CD4-positive, CD25-positive, alpha-beta regulatory T cell (primary cell): ENCODE measurements around the gene PPP1R12B. TPM values are rescaled to one million over a fixed set of nuclear protein-coding genes. Genes with fewer than 3 reads are reported as not detected.
"Not testable (repeated sequence)": the region's sequence is repeated elsewhere in the genome, so short reads cannot be mapped to it uniquely, and the experiment has no call there.

Experiments used
- ATAC-seq, 2 donors: fragments of 150-1000 bp; cut with Tn5 transposase; one replicate each; pipeline ENCODE4 v1.10.0; 2021; ENCODE audit warnings: low read depth in 2 of 2, moderate number of reproducible peaks in 2 of 2, moderate library complexity in 1 of 2
- DNase-seq, 3 donors: peaks; one replicate each; pipeline versions ENCODE4 v3.0.0 to v3.0.0-alpha.2; 2012 to 2022; ENCODE audit warnings: mixed read lengths in 1 of 3
- H3K27ac ChIP-seq: one replicate; pipeline ENCODE4 v1.7.0; 2013; ENCODE audit warnings: mild to moderate bottlenecking, low read length; ENCODE audit not compliant: insufficient read depth, poor library complexity, severe bottlenecking
- H3K27me3 ChIP-seq: one replicate; pipeline ENCODE4 v1.7.0; 2013; ENCODE audit warnings: low read length; ENCODE audit not compliant: control insufficient read depth, insufficient read depth
- H3K36me3 ChIP-seq: one replicate; pipeline ENCODE4 v1.7.0; 2013; ENCODE audit warnings: mild to moderate bottlenecking, low read length, moderate library complexity; ENCODE audit not compliant: control insufficient read depth, insufficient read depth
- H3K4me1 ChIP-seq: 2 replicates; pipeline ENCODE4 v1.7.0; 2013; ENCODE audit warnings: mild to moderate bottlenecking, low read length; ENCODE audit not compliant: insufficient read depth, control insufficient read depth, poor library complexity, severe bottlenecking
- H3K4me3 ChIP-seq: one replicate; pipeline ENCODE4 v1.7.0; 2013; ENCODE audit warnings: low read depth, mild to moderate bottlenecking, low read length, moderate library complexity
- H3K9me3 ChIP-seq, 2 experiments: 1 replicate in 1 of 2; 2 replicates in 1 of 2; pipeline ENCODE4 v1.7.0; 2013; ENCODE audit warnings: low read length in 2 of 2, mild to moderate bottlenecking in 1 of 2, moderate library complexity in 1 of 2; ENCODE audit not compliant: control insufficient read depth in 2 of 2
- H3K27ac Mint-ChIP-seq, 3 donors: one replicate each; pipeline ENCODE4 v1.8.0; 2020 to 2022; ENCODE audit warnings: mild to moderate bottlenecking in 3 of 3, mixed read lengths in 3 of 3, moderate library complexity in 2 of 3
- H3K27me3 Mint-ChIP-seq: one replicate; pipeline ENCODE4 v1.8.0; 2022; ENCODE audit warnings: mild to moderate bottlenecking, mixed read lengths
- H3K36me3 Mint-ChIP-seq: one replicate; pipeline ENCODE4 v1.8.0; 2020; ENCODE audit warnings: mixed read lengths
- H3K4me1 Mint-ChIP-seq, 4 donors: one replicate each; pipeline ENCODE4 v1.8.0; 2020 to 2022; ENCODE audit warnings: mixed read lengths in 4 of 4, mild to moderate bottlenecking in 1 of 4
- H3K4me3 Mint-ChIP-seq, 4 donors: one replicate each; pipeline ENCODE4 v1.8.0; 2020 to 2022; ENCODE audit warnings: mild to moderate bottlenecking in 4 of 4, mixed read lengths in 4 of 4, moderate library complexity in 3 of 4
- H3K9me3 Mint-ChIP-seq, 7 donors: one replicate each; pipeline ENCODE4 v1.8.0; 2020 to 2022; ENCODE audit warnings: mixed read lengths in 7 of 7, mild to moderate bottlenecking in 3 of 7, moderate library complexity in 2 of 7
- polyA plus RNA-seq, 4 donors: library from polyadenylated mRNA; unstranded; fragments of 300-500 nt; fragmentation: Illumina TruSeq; gene quantifications; one replicate each; pipeline ENCODE4 v1.2.3, GENCODE V29; 2021
- total RNA-seq: library from RNA; stranded (reverse); gene quantifications from one replicate; pipeline ENCODE4 v1.2.3, GENCODE V29; 2022

The PPP1R12B gene
- total and polyA plus RNA-seq, 5 donors from 2014 or later, result 3.8 to 32.5 (median 4.2) TPM

DNA sequence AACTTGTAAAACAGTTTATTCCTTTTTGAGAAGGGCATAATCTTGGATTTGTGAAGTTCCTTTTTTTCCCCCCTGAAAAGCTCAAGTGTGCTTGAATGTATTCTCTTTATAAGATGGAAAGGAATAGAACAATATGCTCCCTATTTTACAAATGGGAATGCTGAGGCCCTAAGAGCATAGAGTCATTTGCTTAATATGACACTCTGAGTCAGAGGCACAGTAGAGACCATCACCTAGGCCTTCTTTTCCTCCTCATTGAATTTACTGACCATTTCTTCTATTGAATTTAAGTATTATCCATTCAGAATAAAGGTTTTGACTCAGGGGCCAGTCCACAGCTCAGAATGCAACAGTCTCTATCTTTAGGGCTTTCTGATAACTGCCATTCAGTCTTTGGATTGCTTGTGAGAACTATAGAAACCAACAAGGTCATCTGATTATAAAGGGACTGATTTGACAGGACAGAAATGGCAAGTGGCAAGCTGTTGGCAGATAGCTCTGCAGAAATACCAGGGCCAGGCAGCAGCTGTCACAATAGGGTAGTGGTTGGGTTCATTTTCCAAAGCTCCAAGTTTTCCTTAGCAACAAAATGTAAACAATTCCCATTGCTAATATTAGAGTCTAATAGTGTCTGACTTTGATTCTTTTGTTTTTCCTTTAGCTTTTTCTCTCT is 111.1 kb downstream of the PPP1R12B start:
- not testable (repeated sequence) for H3K9me3 ChIP-seq, H3K4me1 Mint-ChIP-seq, DNase-seq, H3K4me3 ChIP-seq, H3K27ac Mint-ChIP-seq, H3K36me3 ChIP-seq, ATAC-seq, H3K27ac ChIP-seq, H3K27me3 Mint-ChIP-seq, H3K27me3 ChIP-seq, H3K9me3 Mint-ChIP-seq, H3K36me3 Mint-ChIP-seq, H3K4me3 Mint-ChIP-seq, H3K4me1 ChIP-seq

DNA sequence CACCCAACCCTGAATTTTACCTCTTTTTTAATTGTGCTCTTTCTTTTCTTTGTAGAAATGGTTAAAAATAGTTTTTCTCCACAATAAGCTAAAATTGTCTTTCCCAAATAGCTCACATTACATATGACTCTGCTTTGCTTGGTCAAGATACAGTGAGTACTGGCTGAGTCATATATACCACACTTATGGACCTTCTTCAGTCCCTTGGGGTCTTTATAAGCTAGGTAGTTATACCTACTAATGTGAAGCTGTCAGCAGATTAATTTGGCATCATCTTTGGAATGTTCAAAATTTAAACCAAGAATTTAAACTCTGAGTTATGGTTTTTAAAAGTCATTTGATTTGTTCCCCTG is 111.6 kb downstream of the PPP1R12B start:
- not testable (repeated sequence) for H3K4me1 ChIP-seq, H3K36me3 ChIP-seq, DNase-seq, H3K27me3 Mint-ChIP-seq, H3K4me3 Mint-ChIP-seq, H3K27ac ChIP-seq, H3K4me3 ChIP-seq, H3K9me3 Mint-ChIP-seq, H3K9me3 ChIP-seq, ATAC-seq, H3K4me1 Mint-ChIP-seq, H3K27ac Mint-ChIP-seq, H3K36me3 Mint-ChIP-seq, H3K27me3 ChIP-seq

DNA sequence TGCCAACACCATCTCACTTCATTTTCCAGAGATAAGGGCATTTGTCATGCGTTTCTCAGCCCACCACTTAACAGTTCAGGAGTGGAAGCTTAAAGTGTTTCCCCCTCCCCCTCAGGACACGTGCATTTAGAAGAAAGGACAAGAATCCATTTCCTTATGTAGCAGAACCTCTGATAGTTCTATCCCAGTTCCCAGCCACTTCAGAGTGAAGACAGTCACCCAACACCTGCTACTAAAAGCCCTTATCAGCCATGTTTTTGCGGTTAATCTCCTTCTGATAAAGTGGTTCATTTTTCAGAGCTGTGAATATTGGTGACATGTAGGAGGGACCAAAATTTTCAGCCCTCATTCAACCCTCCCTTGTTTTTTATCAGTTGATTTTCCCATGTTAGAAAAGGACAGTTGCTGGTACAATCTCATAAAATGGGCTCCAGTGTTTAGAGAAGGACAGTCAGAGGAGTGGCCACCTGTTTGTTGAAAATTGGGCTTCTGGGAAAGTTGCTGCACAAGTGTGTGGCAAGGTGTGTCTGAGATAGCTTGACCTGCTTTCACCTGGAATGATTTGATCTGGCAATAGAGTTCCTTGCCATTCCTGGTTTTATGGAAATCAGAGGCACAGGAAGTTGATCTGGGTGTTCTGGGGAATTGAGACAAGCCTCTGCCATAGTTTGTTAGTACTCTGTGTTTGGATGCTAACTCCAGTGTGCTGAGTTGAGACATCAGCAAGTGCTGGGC is 114.0 kb downstream of the PPP1R12B start:
- Histone ChIP-seq H3K36me3 (no peaks in the 10 kb centered on the region), H3K4me3 (no peak overlapping the region), H3K27me3 (no peaks in the 10 kb centered on the region), H3K4me1 (no peaks in the 10 kb centered on the region), H3K9me3 (no peaks in the 10 kb centered on the region), H3K27ac (no peak overlapping the region)
- peaks cover 3% of the 10 kb centered on the region for H3K36me3 Mint-ChIP-seq
- H3K4me1 Mint-ChIP-seq, result peaks cover 0 to 6% (median 0%) of the 10 kb centered on the region in 4 donors
- H3K9me3 Mint-ChIP-seq, result no peaks in the 10 kb centered on the region
- DNase-seq, result no peak
- no peak overlapping the region for H3K4me3 Mint-ChIP-seq
- no peak for ATAC-seq
- peak overlapping the region in 2 of 3 donors; percentile 39 to 56 for H3K27ac Mint-ChIP-seq
- H3K27me3 Mint-ChIP-seq, result no peaks in the 10 kb centered on the region

DNA sequence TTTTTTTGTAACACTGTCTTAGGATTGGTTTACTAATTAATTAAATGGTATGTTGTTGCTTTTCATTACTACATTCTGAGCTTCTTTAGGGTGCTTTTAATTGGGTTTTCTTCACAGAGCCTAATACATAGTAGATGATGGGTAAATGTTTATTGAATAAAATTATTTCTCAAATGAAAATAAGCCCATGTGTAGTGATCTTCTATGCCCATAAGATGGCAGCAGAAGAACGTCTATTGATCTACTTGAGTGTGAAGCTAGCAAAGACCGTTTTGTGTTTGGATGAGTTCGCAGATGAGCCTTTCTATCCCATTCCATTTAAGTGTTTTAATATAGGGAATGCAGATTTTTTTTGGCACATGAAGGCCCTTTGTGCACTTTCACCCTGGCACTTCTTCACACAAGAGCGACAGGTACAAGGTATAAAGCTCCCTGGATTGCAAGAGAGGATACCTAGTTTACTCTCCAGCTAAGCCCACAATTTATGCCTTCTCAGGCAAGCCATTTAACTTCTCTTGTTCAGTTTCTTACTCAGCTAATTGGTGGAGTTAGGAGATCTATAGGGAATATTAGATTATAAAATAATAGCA is 115.7 kb downstream of the PPP1R12B start:
- peak in 2 of 3 donors; percentile 23 to 37 for DNase-seq

DNA sequence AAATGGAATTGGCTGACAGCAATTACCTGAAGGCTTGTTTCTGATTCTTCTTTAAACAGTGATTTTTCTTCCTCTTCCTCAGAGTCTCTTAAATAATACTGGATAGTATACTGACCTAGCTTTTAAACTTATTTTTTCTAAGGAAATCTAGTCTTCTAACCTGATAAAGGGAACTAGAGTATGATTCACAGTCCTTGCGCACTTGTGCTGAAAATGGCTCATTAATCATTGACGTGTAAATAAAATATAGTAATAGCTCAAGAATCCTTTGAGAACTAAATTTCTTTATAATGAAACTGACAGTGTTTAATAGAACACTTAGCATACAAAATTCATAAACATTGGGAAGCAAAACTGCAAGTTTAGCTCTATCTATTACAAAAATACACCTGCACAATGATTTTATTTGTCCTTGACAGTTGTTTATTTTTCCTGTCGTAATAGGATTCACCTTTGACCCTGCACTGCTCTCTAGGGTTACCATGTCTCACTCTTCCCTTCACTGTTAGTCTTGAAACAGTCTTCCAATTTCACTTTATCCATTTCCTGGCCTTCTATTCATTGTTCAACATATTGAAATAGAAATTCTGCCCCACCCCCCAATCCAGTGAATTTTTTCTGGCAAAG is 117.3 kb downstream of the PPP1R12B start:
- DNase-seq, H3K36me3 ChIP-seq, ATAC-seq, H3K9me3 Mint-ChIP-seq, H3K27ac Mint-ChIP-seq, H3K27me3 ChIP-seq, H3K4me1 ChIP-seq, H3K4me3 ChIP-seq, H3K9me3 ChIP-seq, H3K4me1 Mint-ChIP-seq, H3K36me3 Mint-ChIP-seq, H3K4me3 Mint-ChIP-seq, H3K27me3 Mint-ChIP-seq, H3K27ac ChIP-seq: not testable (repeated sequence)

More for the DNA sequence above, 115.7 kb downstream of the PPP1R12B start:
- H3K4me1 Mint-ChIP-seq, H3K27me3 ChIP-seq, H3K36me3 Mint-ChIP-seq, H3K27ac ChIP-seq, H3K36me3 ChIP-seq, H3K27me3 Mint-ChIP-seq, H3K4me3 ChIP-seq, H3K4me3 Mint-ChIP-seq, H3K4me1 ChIP-seq, H3K27ac Mint-ChIP-seq, H3K9me3 ChIP-seq, H3K9me3 Mint-ChIP-seq: not testable (repeated sequence)
- peak in 1 of 2 donors; percentile 48 for ATAC-seq

DNA sequence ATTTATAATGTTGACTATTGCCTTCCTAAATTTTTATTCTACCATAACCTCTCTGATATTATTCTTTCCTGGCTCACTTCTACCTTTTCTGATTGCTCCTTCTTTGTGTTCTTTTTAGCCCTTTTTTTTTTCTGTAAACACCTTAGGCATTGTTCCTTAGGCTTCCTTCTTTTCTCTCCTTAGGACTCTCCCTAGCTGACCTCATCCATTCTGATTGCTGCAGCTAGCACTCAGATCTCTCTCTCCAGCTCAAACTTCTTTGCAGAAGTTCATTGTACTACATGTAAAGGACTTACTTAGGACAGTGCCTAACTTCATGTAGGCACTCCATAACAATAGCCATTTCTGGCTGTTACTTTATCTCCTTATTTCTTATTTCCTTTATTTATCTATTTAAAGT is 117.8 kb downstream of the PPP1R12B start:
- not testable (repeated sequence) for H3K4me3 Mint-ChIP-seq, H3K27me3 ChIP-seq, ATAC-seq, H3K27ac ChIP-seq, H3K27me3 Mint-ChIP-seq, H3K9me3 ChIP-seq, H3K27ac Mint-ChIP-seq, H3K9me3 Mint-ChIP-seq, DNase-seq, H3K4me1 Mint-ChIP-seq, H3K36me3 ChIP-seq, H3K4me3 ChIP-seq, H3K4me1 ChIP-seq, H3K36me3 Mint-ChIP-seq

DNA sequence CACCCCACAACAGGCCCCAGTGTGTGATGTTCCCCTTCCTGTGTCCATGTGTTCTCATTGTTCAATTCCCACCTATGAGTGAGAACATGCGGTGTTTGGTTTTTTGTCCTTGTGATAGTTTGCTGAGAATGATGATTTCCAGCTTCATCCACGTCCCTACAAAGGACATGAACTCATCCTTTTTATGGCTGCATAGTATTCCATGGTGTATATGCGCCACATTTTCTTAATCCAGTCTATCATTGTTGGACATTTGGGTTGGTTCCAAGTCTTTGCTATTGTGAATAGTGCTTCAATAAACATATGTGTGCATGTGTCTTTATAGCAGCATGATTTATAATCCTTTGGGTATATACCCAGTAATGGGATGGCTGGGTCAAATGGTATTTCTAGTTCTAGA is 118.9 kb downstream of the PPP1R12B start:
- ATAC-seq, H3K27ac ChIP-seq, H3K9me3 ChIP-seq, H3K36me3 Mint-ChIP-seq, H3K4me3 ChIP-seq, H3K4me3 Mint-ChIP-seq, DNase-seq, H3K27me3 Mint-ChIP-seq, H3K36me3 ChIP-seq, H3K9me3 Mint-ChIP-seq, H3K4me1 Mint-ChIP-seq, H3K4me1 ChIP-seq, H3K27me3 ChIP-seq: not testable (repeated sequence)
- peak overlapping the region in 1 of 3 donors; percentile 26 for H3K27ac Mint-ChIP-seq
